ENCODE results near the gene NUAK2. TPM values are rescaled to one million over a fixed set of nuclear protein-coding genes. Genes with fewer than 3 reads are reported as not detected.
"Not testable (repeated sequence)": the region's sequence is repeated elsewhere in the genome, so short reads cannot be mapped to it uniquely, and the experiment has no call there.

The NUAK2 gene
- total RNA-seq, 1 donor from 2014 or later, result 45.7 TPM

- DNase-seq (ENCODE audit: low read depth), result no peak
- TF ChIP-seq, protein P1, sequence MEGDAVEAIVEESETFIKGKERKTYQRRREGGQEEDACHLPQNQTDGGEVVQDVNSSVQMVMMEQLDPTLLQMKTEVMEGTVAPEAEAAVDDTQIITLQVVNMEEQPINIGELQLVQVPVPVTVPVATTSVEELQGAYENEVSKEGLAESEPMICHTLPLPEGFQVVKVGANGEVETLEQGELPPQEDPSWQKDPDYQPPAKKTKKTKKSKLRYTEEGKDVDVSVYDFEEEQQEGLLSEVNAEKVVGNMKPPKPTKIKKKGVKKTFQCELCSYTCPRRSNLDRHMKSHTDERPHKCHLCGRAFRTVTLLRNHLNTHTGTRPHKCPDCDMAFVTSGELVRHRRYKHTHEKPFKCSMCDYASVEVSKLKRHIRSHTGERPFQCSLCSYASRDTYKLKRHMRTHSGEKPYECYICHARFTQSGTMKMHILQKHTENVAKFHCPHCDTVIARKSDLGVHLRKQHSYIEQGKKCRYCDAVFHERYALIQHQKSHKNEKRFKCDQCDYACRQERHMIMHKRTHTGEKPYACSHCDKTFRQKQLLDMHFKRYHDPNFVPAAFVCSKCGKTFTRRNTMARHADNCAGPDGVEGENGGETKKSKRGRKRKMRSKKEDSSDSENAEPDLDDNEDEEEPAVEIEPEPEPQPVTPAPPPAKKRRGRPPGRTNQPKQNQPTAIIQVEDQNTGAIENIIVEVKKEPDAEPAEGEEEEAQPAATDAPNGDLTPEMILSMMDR (conservative IDR thresholded peaks at IDR 0.05; ENCODE audit: low read depth, low read length), result no peak
- no peak overlapping the region for H3K4me3 ChIP-seq (ENCODE audit: low read depth, low read length)
These were observed 18.2 kb downstream of the NUAK2 start for GRCh38 chr1:205303247-205303888.

DNA sequence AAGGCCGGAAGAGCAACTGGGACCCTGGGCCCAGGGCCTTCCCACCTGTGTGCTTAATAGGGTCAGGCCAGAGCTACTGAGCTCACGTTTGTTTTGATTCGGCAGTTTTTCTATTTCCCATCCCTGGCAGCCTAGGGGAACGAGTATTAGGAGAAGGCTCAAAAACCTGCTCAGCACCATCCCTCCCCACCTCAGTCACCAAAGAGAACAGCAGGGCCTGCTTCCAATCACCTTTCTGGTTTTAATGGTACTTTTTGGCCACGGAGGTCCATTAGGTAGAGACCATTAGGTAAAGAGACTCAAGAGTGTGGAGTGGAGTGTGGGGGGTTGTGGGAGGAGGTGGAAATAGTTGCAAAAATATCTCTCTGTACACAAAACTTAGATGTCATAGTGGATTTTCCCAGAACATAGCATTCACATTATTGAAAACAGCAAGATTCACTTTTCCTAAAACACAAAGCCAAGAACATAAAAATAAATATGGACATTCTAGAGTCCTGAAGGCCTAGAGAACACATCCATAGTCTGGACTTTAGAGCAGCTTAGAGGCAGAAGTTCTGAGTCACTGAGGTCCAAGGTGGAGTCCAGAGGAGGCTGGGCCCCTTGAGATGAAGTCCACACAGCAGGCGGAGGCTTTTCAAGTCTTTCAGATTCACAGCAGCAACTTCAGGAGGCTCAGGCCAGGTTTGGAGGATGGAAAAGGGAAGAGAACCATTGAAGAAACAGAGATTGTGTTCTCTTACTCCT, 19.5 kb downstream of the NUAK2 start:
- no peak overlapping the region for H3K4me3 ChIP-seq (ENCODE audit: low read depth, low read length)
- no peak for DNase-seq (ENCODE audit: low read depth)
- TF ChIP-seq, protein P1 (conservative IDR thresholded peaks at IDR 0.05; ENCODE audit: low read depth, low read length), result no peak

GRCh38 chr1:205301205-205301821, 20.2 kb downstream of the NUAK2 start:
- H3K4me3 ChIP-seq (ENCODE audit: low read depth, low read length), result no peak overlapping the region
- peak; percentile 87 for DNase-seq (ENCODE audit: low read depth)
- TF ChIP-seq, protein P1 (conservative IDR thresholded peaks at IDR 0.05; ENCODE audit: low read depth, low read length), result no peak

GRCh38 chr1:205300149-205300548, 21.4 kb downstream of the NUAK2 start:
- DNase-seq (ENCODE audit: low read depth), result no peak
- H3K4me3 ChIP-seq (ENCODE audit: low read depth, low read length), result no peak overlapping the region
- TF ChIP-seq, protein P1 (conservative IDR thresholded peaks at IDR 0.05; ENCODE audit: low read depth, low read length), result no peak

- DNase-seq (ENCODE audit: low read depth), result peak; percentile 92
- H3K4me3 ChIP-seq (ENCODE audit: low read depth, low read length), result no peak overlapping the region
- TF ChIP-seq, protein P1 (conservative IDR thresholded peaks at IDR 0.05; ENCODE audit: low read depth, low read length), result no peak
These were observed 23.2 kb downstream of the NUAK2 start for GRCh38 chr1:205298191-205298994.

DNA sequence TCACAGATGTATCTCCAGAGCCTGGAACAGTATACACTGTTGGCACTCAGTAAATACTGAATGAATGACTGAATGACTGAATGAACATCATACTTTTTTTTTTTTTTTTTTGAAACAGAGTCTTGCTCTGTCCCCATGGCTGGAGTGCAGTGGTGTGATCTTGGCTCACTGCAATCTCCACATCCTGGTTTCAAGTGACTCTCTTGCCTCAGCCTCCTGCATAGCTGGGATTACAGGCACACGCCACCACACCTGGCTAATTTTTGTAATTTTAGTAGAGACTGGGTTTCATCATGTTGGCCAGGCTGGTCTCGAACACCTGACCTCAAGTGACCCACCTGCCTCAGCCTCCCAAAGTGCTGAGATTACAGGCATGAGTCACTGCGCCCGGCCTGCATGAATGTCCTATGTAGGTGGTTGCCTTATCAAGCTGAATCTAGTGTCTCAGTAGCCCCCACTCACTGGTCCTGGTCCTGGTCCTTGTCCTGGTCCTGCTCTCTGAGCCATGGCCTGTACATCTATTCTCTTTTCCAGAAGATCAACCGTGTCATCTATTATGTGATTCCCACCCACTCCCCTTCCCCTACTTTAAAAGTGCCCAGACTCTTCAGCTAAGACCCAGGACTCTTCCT, 23.9 kb downstream of the NUAK2 start:
- not testable (repeated sequence) for DNase-seq (ENCODE audit: low read depth); H3K4me3 ChIP-seq (ENCODE audit: low read depth, low read length)
